Esophagus squamous epithelium (tissue), 4 donors: ENCODE data around the gene STRAP.

Experiments used
- CTCF ChIP-seq, 6 experiments: fragments of 450-650 bp in 4 of 6; fragments of 200-600 bp in 2 of 6; sonication (generic) in 2 of 6; IDR thresholded peaks; one replicate each; pipeline ENCODE4 v1.5.1; 2016 to 2019; ENCODE audit warnings: antibody characterized with exemption in 6 of 6, mild to moderate bottlenecking in 4 of 6, moderate library complexity in 4 of 6
- POLR2A ChIP-seq, 4 donors: fragments of 450-650 bp; IDR thresholded peaks; one replicate each; pipeline ENCODE4 v1.6.1; 2017; ENCODE audit warnings: antibody characterized with exemption in 4 of 4, mild to moderate bottlenecking in 4 of 4, moderate library complexity in 3 of 4

GRCh38 chr12:15904378-15904920 is 22.3 kb downstream of the STRAP start:
- TF ChIP-seq POLR2A (IDR thresholded peaks at IDR 0.05) (no peak), CTCF (IDR thresholded peaks at IDR 0.05) (no peak)
